ENCODE data around the gene ACSS2.
"Not testable (repeated sequence)": the region's sequence is repeated elsewhere in the genome, so short reads cannot be mapped to it uniquely, and the experiment has no call there.

DNA sequence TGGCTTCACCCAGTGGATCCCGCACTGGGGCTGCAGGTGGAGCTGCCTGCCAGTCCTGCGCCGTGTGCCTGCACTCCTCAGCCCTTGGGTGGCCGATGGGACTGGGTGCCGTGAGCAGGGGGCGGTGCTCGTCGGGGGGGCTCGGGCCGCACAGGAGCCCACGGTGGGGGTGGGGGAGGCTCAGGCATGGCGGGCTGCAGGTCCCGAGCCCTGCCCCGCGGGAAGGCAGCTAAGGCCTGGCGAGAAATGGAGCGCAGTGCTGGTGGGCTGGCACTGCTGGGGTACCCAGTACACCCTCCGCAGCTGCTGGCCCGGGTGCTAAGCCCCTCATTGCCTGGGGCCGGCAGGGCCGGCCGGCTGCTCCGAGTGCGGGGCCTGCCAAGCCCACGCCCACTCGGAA is 22.3 kb downstream of the ACSS2 start:
- TF ChIP-seq, protein P1, sequence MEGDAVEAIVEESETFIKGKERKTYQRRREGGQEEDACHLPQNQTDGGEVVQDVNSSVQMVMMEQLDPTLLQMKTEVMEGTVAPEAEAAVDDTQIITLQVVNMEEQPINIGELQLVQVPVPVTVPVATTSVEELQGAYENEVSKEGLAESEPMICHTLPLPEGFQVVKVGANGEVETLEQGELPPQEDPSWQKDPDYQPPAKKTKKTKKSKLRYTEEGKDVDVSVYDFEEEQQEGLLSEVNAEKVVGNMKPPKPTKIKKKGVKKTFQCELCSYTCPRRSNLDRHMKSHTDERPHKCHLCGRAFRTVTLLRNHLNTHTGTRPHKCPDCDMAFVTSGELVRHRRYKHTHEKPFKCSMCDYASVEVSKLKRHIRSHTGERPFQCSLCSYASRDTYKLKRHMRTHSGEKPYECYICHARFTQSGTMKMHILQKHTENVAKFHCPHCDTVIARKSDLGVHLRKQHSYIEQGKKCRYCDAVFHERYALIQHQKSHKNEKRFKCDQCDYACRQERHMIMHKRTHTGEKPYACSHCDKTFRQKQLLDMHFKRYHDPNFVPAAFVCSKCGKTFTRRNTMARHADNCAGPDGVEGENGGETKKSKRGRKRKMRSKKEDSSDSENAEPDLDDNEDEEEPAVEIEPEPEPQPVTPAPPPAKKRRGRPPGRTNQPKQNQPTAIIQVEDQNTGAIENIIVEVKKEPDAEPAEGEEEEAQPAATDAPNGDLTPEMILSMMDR (IDR thresholded peaks at IDR 0.05) = not testable (repeated sequence)
- TF ChIP-seq POLR2A, EP300 (IDR thresholded peaks at IDR 0.05): not testable (repeated sequence)

Data from tibial nerve (tissue), 4 donors.